GM23248 (cell line): ENCODE measurements around the gene IQGAP2. TPM values are rescaled to one million over a fixed set of nuclear protein-coding genes. Genes with fewer than 3 reads are reported as not detected.

Source experiments
- DNase-seq: peaks from one replicate; pipeline ENCODE4 v3.0.0-alpha.2; 2015
- H2AFZ ChIP-seq: fragments of 200-600 bp; sonication (generic); 2 replicates; pipeline ENCODE4 v1.6.1; 2016; ENCODE audit warnings: antibody characterized with exemption
- H3F3A ChIP-seq: fragments of 200-600 bp; sonication (generic); 2 replicates; pipeline ENCODE4 v1.6.1; 2016; ENCODE audit warnings: mild to moderate bottlenecking, antibody characterized with exemption, mixed run types; ENCODE audit not compliant: insufficient read depth
- H3K27ac ChIP-seq: fragments of 200-600 bp; sonication (generic); 2 replicates; pipeline ENCODE4 v1.5.1; 2016; ENCODE audit warnings: mild to moderate bottlenecking
- H3K27me3 ChIP-seq: fragments of 200-600 bp; sonication (generic); replicated peaks from 2 replicates; pipeline ENCODE4 v1.6.1; 2016; ENCODE audit warnings: mild to moderate bottlenecking; ENCODE audit not compliant: insufficient read depth
- H3K36me3 ChIP-seq: fragments of 200-600 bp; sonication (generic); 2 replicates; pipeline ENCODE4 v1.6.1; 2016; ENCODE audit warnings: low read depth, mild to moderate bottlenecking
- H3K4me1 ChIP-seq: fragments of 200-600 bp; sonication (generic); 2 replicates; pipeline ENCODE4 v1.6.1; 2016; ENCODE audit warnings: mild to moderate bottlenecking; ENCODE audit not compliant: insufficient read depth
- H3K4me2 ChIP-seq: fragments of 200-600 bp; sonication (generic); one replicate; pipeline ENCODE4 v1.6.1; 2016; ENCODE audit warnings: mild to moderate bottlenecking; ENCODE audit not compliant: unreplicated experiment
- H3K4me3 ChIP-seq: fragments of 200-600 bp; sonication (generic); 2 replicates; pipeline ENCODE4 v1.5.1; 2016; ENCODE audit warnings: mild to moderate bottlenecking
- H3K79me2 ChIP-seq: fragments of 200-600 bp; sonication (generic); 2 replicates; pipeline ENCODE4 v1.6.1; 2016; ENCODE audit warnings: mild to moderate bottlenecking; ENCODE audit not compliant: insufficient read depth
- H3K9ac ChIP-seq: fragments of 200-600 bp; sonication (generic); 2 replicates; pipeline ENCODE4 v1.6.1; 2016; ENCODE audit warnings: mild to moderate bottlenecking
- H3K9me2 ChIP-seq: fragments of 200-600 bp; sonication (generic); 2 replicates; pipeline ENCODE4 v1.6.1; 2016; ENCODE audit warnings: mixed run types, mild to moderate bottlenecking, moderate library complexity; ENCODE audit not compliant: insufficient read depth
- H3K9me3 ChIP-seq: fragments of 200-600 bp; sonication (generic); one replicate; pipeline ENCODE4 v1.6.1; 2017; ENCODE audit warnings: low read depth
- H4K20me1 ChIP-seq: fragments of 200-600 bp; sonication (generic); 2 replicates; pipeline ENCODE4 v1.6.0; 2016; ENCODE audit not compliant: insufficient read depth
- EZH2 ChIP-seq: fragments of 200-600 bp; sonication (generic); IDR thresholded peaks from 2 replicates; pipeline ENCODE4 v1.6.1; 2018; ENCODE audit warnings: antibody characterized with exemption, mild to moderate bottlenecking; ENCODE audit not compliant: insufficient read depth, poor library complexity, severe bottlenecking
- EZH2phosphoT487 ChIP-seq: fragments of 200-600 bp; sonication (generic); IDR thresholded peaks from 2 replicates; pipeline ENCODE4 v1.6.1; 2018; ENCODE audit warnings: antibody characterized with exemption, moderate library complexity, mild to moderate bottlenecking, low read depth; ENCODE audit not compliant: insufficient read depth
- WGBS, 2 experiments: methylation state at CpG; one replicate each; pipeline ENCODE4 v1.1.6; 2015 to 2017; ENCODE audit warnings: low lambda C conversion rate in 2 of 2, low coverage in 1 of 2; ENCODE audit errors: missing lambda C conversion rate in 2 of 2; 5-methylcytosine and 5-hydroxymethylcytosine counted together
- in situ Hi-C: fragments of 300-500 bp; cut with MboI; formaldehyde crosslinking; loops from 2 replicates; pipeline ENCODE4 v1.15.0; 2020
- polyA plus RNA-seq: library from polyadenylated mRNA; unstranded; fragments of >200 nt; fragmentation: Nextera tagmentation; extraction: Ambion mirVana; gene quantifications from 2 replicates; pipeline ENCODE4 v1.2.1, GENCODE V29; 2016
- total RNA-seq: library from RNA; depleted of rRNA; stranded (reverse); fragments of >200 nt; shearing (Covaris generic); gene quantifications from 2 replicates; pipeline ENCODE4 v1.2.3, GENCODE V29; 2014

Gene IQGAP2
- total and polyA plus RNA-seq, 2 experiments from 2014 or later: 0.11 TPM; not detected in 1

DNA sequence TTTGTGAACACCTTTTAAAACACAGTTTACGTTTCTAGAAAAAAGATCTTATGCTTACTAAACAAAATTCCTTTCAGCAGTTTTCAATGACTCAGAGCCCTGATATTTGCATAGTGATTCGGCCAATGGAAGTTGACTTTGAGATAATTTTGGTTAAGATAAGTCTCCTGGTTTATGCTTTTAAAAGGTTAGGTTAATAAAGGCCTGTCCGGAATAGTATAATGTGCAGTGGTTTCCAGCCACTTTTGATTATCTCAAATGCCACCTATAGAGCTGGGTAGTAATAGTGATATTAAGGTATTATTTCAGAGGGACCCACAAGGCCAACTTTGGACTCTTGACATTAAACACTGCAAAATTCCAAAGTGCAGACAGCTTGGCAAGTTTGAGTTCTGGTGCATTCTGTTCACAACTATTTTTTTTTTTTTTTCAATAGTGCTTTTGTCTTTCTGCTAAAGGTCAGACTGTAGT lies 134.0 kb downstream of the IQGAP2 start:
- H3K4me3 ChIP-seq: no peak overlapping the region
- H3K79me2 ChIP-seq: no peaks in the 10 kb centered on the region
- no peaks in the 10 kb centered on the region for H3K36me3 ChIP-seq
- H3K9ac ChIP-seq: no peak overlapping the region
- no peaks in the 10 kb centered on the region for H3K4me1 ChIP-seq
- TF ChIP-seq EZH2phosphoT487 (no peak), EZH2 (no peak)
- H3K9me3 ChIP-seq: no peaks in the 10 kb centered on the region
- no peaks in the 10 kb centered on the region for H3K9me2 ChIP-seq
- H4K20me1 ChIP-seq: no peaks in the 10 kb centered on the region
- H3K4me2 ChIP-seq: no peak overlapping the region
- no peaks in the 10 kb centered on the region for H3F3A ChIP-seq
- in situ Hi-C loops: no loop called here
- H3K27ac ChIP-seq: no peak overlapping the region
- H3K27me3 ChIP-seq: 0 out of 2 replicates have a peak, but pooled peaks cover 4% of the 10 kb centered on the region
- 44 to 56% methylated on average over 3 of the region's 3 CpGs for WGBS, 2 experiments
- peak; percentile 3 for DNase-seq
- H2AFZ ChIP-seq: no peak overlapping the region

GRCh38 chr5:76542241-76542640 lies 139.2 kb downstream of the IQGAP2 start:
- Histone ChIP-seq H3K9me3 (no peaks in the 10 kb centered on the region), H3K27me3 (no peaks in the 10 kb centered on the region), H3K9me2 (no peaks in the 10 kb centered on the region), H3K4me2 (no peak overlapping the region), H3K9ac (no peak overlapping the region), H4K20me1 (no peaks in the 10 kb centered on the region), H3K79me2 (no peaks in the 10 kb centered on the region), H3K4me1 (no peaks in the 10 kb centered on the region), H2AFZ (no peak overlapping the region), H3K27ac (no peak overlapping the region), H3F3A (no peaks in the 10 kb centered on the region), H3K36me3 (no peaks in the 10 kb centered on the region), H3K4me3 (no peak overlapping the region)
- no peak for DNase-seq
- in situ Hi-C loops: no loop called here
- 55 to 58% methylated on average over 6 of the region's 6 CpGs for WGBS, 2 experiments
- TF ChIP-seq EZH2 (no peak), EZH2phosphoT487 (no peak)

GRCh38 chr5:76542887-76543690 lies 140.0 kb downstream of the IQGAP2 start:
- no peaks in the 10 kb centered on the region for H3F3A ChIP-seq
- no peaks in the 10 kb centered on the region for H3K4me1 ChIP-seq
- no peaks in the 10 kb centered on the region for H3K79me2 ChIP-seq
- H2AFZ ChIP-seq: no peak overlapping the region
- H3K9ac ChIP-seq: no peak overlapping the region
- H3K9me2 ChIP-seq: no peaks in the 10 kb centered on the region
- no peak overlapping the region for H3K4me2 ChIP-seq
- 67 to 75% methylated on average over 13 of the region's 13 CpGs for WGBS, 2 experiments
- H4K20me1 ChIP-seq: no peaks in the 10 kb centered on the region
- H3K36me3 ChIP-seq: no peaks in the 10 kb centered on the region
- DNase-seq: no peak
- TF ChIP-seq EZH2 (no peak), EZH2phosphoT487 (no peak)
- in situ Hi-C loops: no loop called here
- H3K27me3 ChIP-seq: no peaks in the 10 kb centered on the region
- H3K27ac ChIP-seq: no peak overlapping the region
- H3K9me3 ChIP-seq: no peaks in the 10 kb centered on the region
- H3K4me3 ChIP-seq: no peak overlapping the region

DNA sequence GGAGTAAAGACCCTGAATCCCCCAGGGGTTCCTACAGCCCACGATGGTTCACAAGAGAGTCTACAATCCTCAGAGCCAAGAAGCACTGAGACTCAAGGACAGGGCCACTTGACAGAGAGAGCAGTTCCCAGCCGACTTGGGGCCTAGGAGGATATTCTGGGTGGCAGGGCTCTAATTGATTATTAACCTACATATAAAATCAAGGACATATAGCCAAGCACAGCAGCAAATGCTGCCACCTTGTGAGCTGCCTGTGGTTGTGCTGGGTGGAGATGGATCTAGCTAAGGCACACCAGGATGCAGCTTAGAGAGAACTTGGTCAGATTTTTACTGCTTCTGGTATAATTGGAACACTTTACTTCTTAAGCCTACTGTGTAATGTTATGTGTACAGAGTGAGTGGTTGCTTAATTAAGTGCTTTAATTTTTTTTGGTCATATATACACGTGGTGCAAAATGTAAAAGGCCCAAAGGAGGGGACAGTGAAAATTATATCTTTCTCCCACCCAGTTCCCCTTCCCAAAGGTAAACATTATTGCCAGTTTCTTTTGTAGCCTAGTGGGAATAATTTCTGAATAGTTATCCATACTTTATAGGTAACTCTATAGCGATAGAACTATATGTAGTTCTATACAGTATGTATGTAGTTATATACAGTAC lies 141.3 kb downstream of the IQGAP2 start:
- Histone ChIP-seq H3K79me2 (no peaks in the 10 kb centered on the region), H3K4me1 (no peaks in the 10 kb centered on the region), H3F3A (no peaks in the 10 kb centered on the region), H3K4me3 (no peak overlapping the region), H3K9ac (no peak overlapping the region), H3K9me2 (no peaks in the 10 kb centered on the region), H3K9me3 (no peaks in the 10 kb centered on the region), H3K36me3 (no peaks in the 10 kb centered on the region), H3K27me3 (no peaks in the 10 kb centered on the region), H4K20me1 (no peaks in the 10 kb centered on the region), H3K4me2 (no peak overlapping the region), H2AFZ (no peak overlapping the region), H3K27ac (no peak overlapping the region)
- peak; percentile 23 for DNase-seq
- TF ChIP-seq EZH2: no peak
- TF ChIP-seq EZH2phosphoT487: no peak
- WGBS, 2 experiments: 19 to 21% methylated on average over 4 of the region's 4 CpGs
- in situ Hi-C loops: no loop called here
